SK-N-SH (cell line): ENCODE measurements around the gene SACM1L. TPM values are rescaled to one million over a fixed set of nuclear protein-coding genes. Genes with fewer than 3 reads are reported as not detected.
"Not testable (repeated sequence)": the region's sequence is repeated elsewhere in the genome, so short reads cannot be mapped to it uniquely, and the experiment has no call there.

ENCODE experiments used
- CTCF ChIA-PET: fragments of 300-600, 350-600 bp; formaldehyde crosslinking; extraction: SDS; loops from one replicate; lab custom pipeline; 2021; lab: Yijun Ruan, JAX
- POLR2A ChIA-PET: fragments of 350-600 bp; sonication (Branson Sonifier 250); formaldehyde crosslinking; extraction: SDS; loops from one replicate; lab custom pipeline; 2020; ENCODE audit warnings: antibody characterized with exemption, inconsistent platforms; lab: Yijun Ruan, JAX
- DNase-seq: peaks from one replicate; pipeline ENCODE4 v3.0.0; 2012
- H2AFZ ChIP-seq: fragments of 200-600 bp; sonication (generic); 2 replicates; pipeline ENCODE4 v1.8.1; 2016; ENCODE audit warnings: antibody characterized with exemption, mild to moderate bottlenecking, low read depth
- H3F3A ChIP-seq: fragments of 200-600 bp; sonication (generic); replicated peaks from 2 replicates; pipeline ENCODE3; 2016; ENCODE audit warnings: antibody characterized with exemption, mild to moderate bottlenecking; ENCODE audit not compliant: insufficient read depth
- H3K27ac ChIP-seq, 2 experiments: fragments of 200-500 bp in 1 of 2; fragments of 200-600 bp in 1 of 2; sonication (Bioruptor generic) in 1 of 2; sonication (generic), shearing (Covaris generic) in 1 of 2; 2 replicates each; pipeline versions ENCODE4 v1.5.1 to v1.6.1; 2014 to 2016; ENCODE audit warnings: low read depth in 2 of 2, inconsistent platforms in 1 of 2, low read length in 1 of 2, mild to moderate bottlenecking in 1 of 2, mixed read lengths in 1 of 2
- H3K27me3 ChIP-seq: fragments of 200-600 bp; sonication (generic), shearing (Covaris generic); 2 replicates; pipeline ENCODE4 v1.6.1; 2016; ENCODE audit warnings: mixed run types; ENCODE audit not compliant: insufficient read depth
- H3K36me3 ChIP-seq, 2 experiments: fragments of 200-500 bp in 1 of 2; fragments of 200-600 bp in 1 of 2; sonication (Bioruptor generic) in 1 of 2; sonication (generic) in 1 of 2; replicated peaks in 1 of 2; 2 replicates each; pipeline versions ENCODE3 to v1.5.1; 2014 to 2016; ENCODE audit warnings: low read length in 1 of 2, mild to moderate bottlenecking in 1 of 2; ENCODE audit not compliant: insufficient read depth in 2 of 2, control insufficient read depth in 1 of 2
- H3K4me1 ChIP-seq, 2 experiments: fragments of 200-500 bp in 1 of 2; fragments of 200-600 bp in 1 of 2; sonication (Bioruptor generic) in 1 of 2; sonication (generic), shearing (Covaris generic) in 1 of 2; 2 replicates each; pipeline versions ENCODE4 v1.5.1 to v1.6.1; 2014 to 2016; ENCODE audit warnings: low read depth in 1 of 2, low read length in 1 of 2, mixed run types in 1 of 2; ENCODE audit not compliant: insufficient read depth in 2 of 2, control insufficient read depth in 1 of 2
- H3K4me2 ChIP-seq: fragments of 200-600 bp; sonication (generic), shearing (Covaris generic); 2 replicates; pipeline ENCODE4 v1.6.1; 2017; ENCODE audit warnings: mixed run types
- H3K4me3 ChIP-seq, 2 experiments: fragments of 200-500 bp in 1 of 2; fragments of 200-600 bp in 1 of 2; sonication (Bioruptor generic) in 1 of 2; sonication (generic), shearing (Covaris generic) in 1 of 2; 2 replicates each; pipeline versions ENCODE4 v1.5.1 to v1.8.1; 2014 to 2016; ENCODE audit warnings: low read depth in 2 of 2, inconsistent platforms in 1 of 2, low read length in 1 of 2, mild to moderate bottlenecking in 1 of 2, mixed read lengths in 1 of 2, moderate library complexity in 1 of 2
- H3K79me2 ChIP-seq: fragments of 200-600 bp; sonication (generic); 2 replicates; pipeline ENCODE4 v1.8.1; 2017; ENCODE audit warnings: mild to moderate bottlenecking; ENCODE audit not compliant: insufficient read depth
- H3K9ac ChIP-seq: fragments of 200-600 bp; sonication (generic); 2 replicates; pipeline ENCODE4 v1.6.1; 2017; ENCODE audit warnings: mixed run types
- H3K9me2 ChIP-seq: fragments of 200-600 bp; sonication (generic); 2 replicates; pipeline ENCODE4 v1.6.1; 2017; ENCODE audit warnings: mixed run types
- H3K9me3 ChIP-seq: fragments of 200-600 bp; sonication (generic); 2 replicates; pipeline ENCODE4 v1.6.1; 2017; ENCODE audit warnings: mixed run types, mild to moderate bottlenecking, moderate library complexity
- H4K20me1 ChIP-seq: fragments of 200-600 bp; sonication (generic); 2 replicates; pipeline ENCODE4 v1.6.1; 2017; ENCODE audit warnings: mild to moderate bottlenecking, mixed run types; ENCODE audit not compliant: insufficient read depth
- CHD2 ChIP-seq: fragments of 150-350 bp; IDR thresholded peaks from 2 replicates; pipeline ENCODE4 v1.6.1; 2018; ENCODE audit warnings: low read length; ENCODE audit not compliant: partially characterized antibody
- ELF1 ChIP-seq: IDR thresholded peaks from 2 replicates; pipeline ENCODE4 v1.4.0; 2012
- EP300 ChIP-seq, 2 experiments: IDR thresholded peaks; 2 replicates each; pipeline versions ENCODE4 v1.4.0 to v1.6.1; 2012; ENCODE audit warnings: borderline replicate concordance in 1 of 2, low read depth in 1 of 2, low read length in 1 of 2
- FOSL2 ChIP-seq: IDR thresholded peaks from 2 replicates; pipeline ENCODE4 v1.4.0; 2012; ENCODE audit warnings: low read depth, mild to moderate bottlenecking, moderate library complexity, borderline replicate concordance
- FOXJ3 ChIP-seq: sonication (generic); formaldehyde crosslinking; IDR thresholded peaks from 2 replicates; pipeline ENCODE4 v1.5.1; 2020; ENCODE audit warnings: mild to moderate bottlenecking, missing genetic modification reagents
- GATA2 ChIP-seq: sonication (generic); formaldehyde crosslinking; IDR thresholded peaks from 2 replicates; pipeline ENCODE4 v1.5.0; 2020; ENCODE audit warnings: mild to moderate bottlenecking, missing genetic modification reagents
- MXI1 ChIP-seq: IDR thresholded peaks from 2 replicates; pipeline ENCODE4 v1.6.1; 2012; ENCODE audit warnings: mild to moderate bottlenecking, low read depth, low read length, improper control_type of control experiment
- NRF1 ChIP-seq: IDR thresholded peaks from 2 replicates; pipeline ENCODE4 v1.6.1; 2012; ENCODE audit warnings: low read depth, mild to moderate bottlenecking, low read length
- RAD21 ChIP-seq: IDR thresholded peaks from 2 replicates; pipeline ENCODE4 v1.6.1; 2012; ENCODE audit warnings: mild to moderate bottlenecking, low read length
- RCOR1 ChIP-seq: fragments of 150-350 bp; IDR thresholded peaks from 2 replicates; pipeline ENCODE4 v1.6.1; 2017; ENCODE audit warnings: antibody characterized with exemption, low read length
- RXRA ChIP-seq: IDR thresholded peaks from 2 replicates; pipeline ENCODE4 v1.4.0; 2012; ENCODE audit warnings: low read depth, mild to moderate bottlenecking, borderline replicate concordance
- SIN3A ChIP-seq: IDR thresholded peaks from 2 replicates; pipeline ENCODE4 v1.6.1; 2012; ENCODE audit warnings: low read depth, mild to moderate bottlenecking, low read length, moderate library complexity, borderline replicate concordance
- TAF1 ChIP-seq: IDR thresholded peaks from 2 replicates; pipeline ENCODE4 v1.6.1; 2012; ENCODE audit warnings: low read depth, mild to moderate bottlenecking, low read length, moderate library complexity, borderline replicate concordance
- YY1 ChIP-seq: IDR thresholded peaks from 2 replicates; pipeline ENCODE4 v1.4.0; 2012; ENCODE audit warnings: low read depth, mild to moderate bottlenecking
- WGBS: methylation state at CpG from one replicate; pipeline ENCODE4 v1.1.6; 2017; ENCODE audit warnings: low lambda C conversion rate; 5-methylcytosine and 5-hydroxymethylcytosine counted together
- polyA plus RNA-seq, 3 experiments: library from polyadenylated mRNA; depleted of rRNA; stranded (reverse); fragments of >200 nt; gene quantifications; 2 replicates each; pipeline ENCODE4 v1.2.3, GENCODE V29; 2012
- TF ChIP-seq, protein P1 (sequence below): IDR thresholded peaks from 2 replicates; pipeline ENCODE4 v1.6.1; 2012; ENCODE audit warnings: mild to moderate bottlenecking, low read depth, low read length, moderate library complexity
- TF ChIP-seq, protein P2 (sequence below): fragments of 150-350 bp; IDR thresholded peaks from 2 replicates; pipeline ENCODE4 v1.6.1; 2017; ENCODE audit warnings: antibody characterized with exemption, low read length, low read depth, borderline replicate concordance
- TF ChIP-seq, protein P3 (sequence below): IDR thresholded peaks from 2 replicates; pipeline ENCODE4 v1.4.0; 2012; ENCODE audit warnings: low read depth

Gene SACM1L
- polyA plus RNA-seq, 1 of the 3 experiments (the other 2 are of a cell fraction) = 11.2 TPM

DNA sequence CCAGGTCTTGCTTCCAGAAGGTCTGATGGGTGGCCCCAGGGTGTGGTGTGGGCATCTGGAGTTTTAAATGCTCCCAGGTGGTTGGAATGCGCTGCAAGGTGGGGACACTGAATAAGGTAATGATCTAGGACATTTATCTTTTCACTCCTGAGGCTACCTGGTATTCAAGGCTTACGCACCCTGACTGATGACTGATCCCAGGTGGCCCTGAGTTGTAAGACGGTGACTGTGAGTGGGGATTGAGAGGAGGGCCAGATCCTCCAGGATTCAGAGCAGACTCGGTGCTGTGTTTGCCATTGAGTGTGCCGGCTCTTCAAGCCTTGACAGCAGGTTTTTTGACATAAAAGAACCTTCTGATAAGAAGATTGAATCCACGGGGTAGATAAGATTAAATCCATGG, 66.9 kb downstream of the SACM1L start:
- POLR2A ChIA-PET = no interaction called here
- Histone ChIP-seq H3K36me3 (no peaks in the 10 kb centered on the region), H3K4me3 (no peak overlapping the region), H3K4me1 (no peaks in the 10 kb centered on the region), H4K20me1 (no peaks in the 10 kb centered on the region), H3K27me3 (no peaks in the 10 kb centered on the region), H2AFZ (no peak overlapping the region), H3K4me2 (no peak overlapping the region), H3K9me2 (no peaks in the 10 kb centered on the region), H3K79me2 (no peaks in the 10 kb centered on the region), H3K27ac (no peak overlapping the region), H3K9ac (no peak overlapping the region), H3F3A (no peaks in the 10 kb centered on the region), H3K9me3 (no peaks in the 10 kb centered on the region)
- 61% methylated on average over 5 of the region's 6 CpGs for WGBS
- CTCF ChIA-PET = interaction anchor here (1.3 kb wide), 1 partner anchor 323 kb away, joined by 5 read pairs; no protein-coding TSS in a partner anchor
- TF ChIP-seq RXRA (no peak), TAF1 (no peak), CHD2 (no peak), RAD21 (no peak), FOSL2 (no peak), ELF1 (no peak), GATA2 (CRISPR knock-in tag) (no peak), MXI1 (no peak), YY1 (no peak), RCOR1 (no peak), FOXJ3 (CRISPR knock-in tag) (no peak), NRF1 (no peak), SIN3A (no peak), EP300 (IDR thresholded peaks at IDR 0.05; ENCODE audit: borderline replicate concordance in 1 of 2, low read depth in 1 of 2, low read length in 1 of 2) (no peak)
- TF ChIP-seq, protein P1, sequence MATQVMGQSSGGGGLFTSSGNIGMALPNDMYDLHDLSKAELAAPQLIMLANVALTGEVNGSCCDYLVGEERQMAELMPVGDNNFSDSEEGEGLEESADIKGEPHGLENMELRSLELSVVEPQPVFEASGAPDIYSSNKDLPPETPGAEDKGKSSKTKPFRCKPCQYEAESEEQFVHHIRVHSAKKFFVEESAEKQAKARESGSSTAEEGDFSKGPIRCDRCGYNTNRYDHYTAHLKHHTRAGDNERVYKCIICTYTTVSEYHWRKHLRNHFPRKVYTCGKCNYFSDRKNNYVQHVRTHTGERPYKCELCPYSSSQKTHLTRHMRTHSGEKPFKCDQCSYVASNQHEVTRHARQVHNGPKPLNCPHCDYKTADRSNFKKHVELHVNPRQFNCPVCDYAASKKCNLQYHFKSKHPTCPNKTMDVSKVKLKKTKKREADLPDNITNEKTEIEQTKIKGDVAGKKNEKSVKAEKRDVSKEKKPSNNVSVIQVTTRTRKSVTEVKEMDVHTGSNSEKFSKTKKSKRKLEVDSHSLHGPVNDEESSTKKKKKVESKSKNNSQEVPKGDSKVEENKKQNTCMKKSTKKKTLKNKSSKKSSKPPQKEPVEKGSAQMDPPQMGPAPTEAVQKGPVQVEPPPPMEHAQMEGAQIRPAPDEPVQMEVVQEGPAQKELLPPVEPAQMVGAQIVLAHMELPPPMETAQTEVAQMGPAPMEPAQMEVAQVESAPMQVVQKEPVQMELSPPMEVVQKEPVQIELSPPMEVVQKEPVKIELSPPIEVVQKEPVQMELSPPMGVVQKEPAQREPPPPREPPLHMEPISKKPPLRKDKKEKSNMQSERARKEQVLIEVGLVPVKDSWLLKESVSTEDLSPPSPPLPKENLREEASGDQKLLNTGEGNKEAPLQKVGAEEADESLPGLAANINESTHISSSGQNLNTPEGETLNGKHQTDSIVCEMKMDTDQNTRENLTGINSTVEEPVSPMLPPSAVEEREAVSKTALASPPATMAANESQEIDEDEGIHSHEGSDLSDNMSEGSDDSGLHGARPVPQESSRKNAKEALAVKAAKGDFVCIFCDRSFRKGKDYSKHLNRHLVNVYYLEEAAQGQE = no peak
- TF ChIP-seq, protein P2, sequence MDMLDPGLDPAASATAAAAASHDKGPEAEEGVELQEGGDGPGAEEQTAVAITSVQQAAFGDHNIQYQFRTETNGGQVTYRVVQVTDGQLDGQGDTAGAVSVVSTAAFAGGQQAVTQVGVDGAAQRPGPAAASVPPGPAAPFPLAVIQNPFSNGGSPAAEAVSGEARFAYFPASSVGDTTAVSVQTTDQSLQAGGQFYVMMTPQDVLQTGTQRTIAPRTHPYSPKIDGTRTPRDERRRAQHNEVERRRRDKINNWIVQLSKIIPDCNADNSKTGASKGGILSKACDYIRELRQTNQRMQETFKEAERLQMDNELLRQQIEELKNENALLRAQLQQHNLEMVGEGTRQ = no peak
- TF ChIP-seq, protein P3, sequence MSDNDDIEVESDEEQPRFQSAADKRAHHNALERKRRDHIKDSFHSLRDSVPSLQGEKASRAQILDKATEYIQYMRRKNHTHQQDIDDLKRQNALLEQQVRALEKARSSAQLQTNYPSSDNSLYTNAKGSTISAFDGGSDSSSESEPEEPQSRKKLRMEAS = no peak
- no peak for DNase-seq

DNA sequence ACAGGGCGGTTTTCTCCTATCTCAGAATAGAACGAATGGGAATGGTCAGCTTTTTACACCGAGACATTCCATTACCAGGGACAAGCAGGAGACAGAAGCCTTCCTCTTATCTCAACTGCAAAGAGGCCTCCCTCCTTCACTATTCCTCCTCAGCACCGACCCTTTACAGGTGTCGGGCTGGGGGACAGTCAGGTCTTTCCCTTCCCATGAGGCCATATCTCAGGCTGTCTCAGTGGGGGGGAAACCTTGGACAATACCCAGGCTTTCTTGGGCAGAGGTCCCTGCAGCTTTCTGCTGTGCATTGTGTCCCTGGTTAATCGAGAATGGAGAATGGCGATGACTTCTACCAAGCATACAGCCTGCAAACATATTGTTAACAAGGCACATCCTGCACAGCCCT, 67.9 kb downstream of the SACM1L start:
- H3K36me3 ChIP-seq, DNase-seq, H3K27ac ChIP-seq, H4K20me1 ChIP-seq, H3K9ac ChIP-seq, H3K79me2 ChIP-seq, H3K4me3 ChIP-seq, H3F3A ChIP-seq, H3K4me2 ChIP-seq, CTCF ChIA-PET, H3K4me1 ChIP-seq, H3K9me3 ChIP-seq, H2AFZ ChIP-seq, H3K27me3 ChIP-seq, H3K9me2 ChIP-seq, POLR2A ChIA-PET: not testable (repeated sequence)
- 73% methylated on average over 6 of the region's 7 CpGs for WGBS
